Measurements from ENCODE around the gene DPPA5.

DNA sequence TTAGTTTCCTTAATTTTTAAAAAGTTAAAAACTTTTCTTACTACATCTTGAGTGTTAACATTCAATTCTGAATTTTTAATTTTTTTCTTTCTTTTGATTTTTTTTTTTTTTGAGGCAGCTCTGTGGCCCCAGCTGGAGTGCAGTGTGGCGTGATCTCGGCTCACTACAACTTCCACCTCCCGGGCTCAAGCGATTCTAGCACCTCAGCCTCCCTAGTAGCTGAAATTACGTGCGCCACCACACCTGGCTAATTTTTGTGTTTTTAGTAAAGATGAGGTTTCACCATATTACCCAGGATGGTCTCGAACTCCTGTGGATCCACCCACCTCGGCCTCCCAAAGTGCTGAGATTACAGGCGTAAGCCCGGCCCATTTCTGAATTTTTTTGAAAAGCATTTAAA is 41.8 kb upstream of the DPPA5 start:
- TF ChIP-seq, protein P1, sequence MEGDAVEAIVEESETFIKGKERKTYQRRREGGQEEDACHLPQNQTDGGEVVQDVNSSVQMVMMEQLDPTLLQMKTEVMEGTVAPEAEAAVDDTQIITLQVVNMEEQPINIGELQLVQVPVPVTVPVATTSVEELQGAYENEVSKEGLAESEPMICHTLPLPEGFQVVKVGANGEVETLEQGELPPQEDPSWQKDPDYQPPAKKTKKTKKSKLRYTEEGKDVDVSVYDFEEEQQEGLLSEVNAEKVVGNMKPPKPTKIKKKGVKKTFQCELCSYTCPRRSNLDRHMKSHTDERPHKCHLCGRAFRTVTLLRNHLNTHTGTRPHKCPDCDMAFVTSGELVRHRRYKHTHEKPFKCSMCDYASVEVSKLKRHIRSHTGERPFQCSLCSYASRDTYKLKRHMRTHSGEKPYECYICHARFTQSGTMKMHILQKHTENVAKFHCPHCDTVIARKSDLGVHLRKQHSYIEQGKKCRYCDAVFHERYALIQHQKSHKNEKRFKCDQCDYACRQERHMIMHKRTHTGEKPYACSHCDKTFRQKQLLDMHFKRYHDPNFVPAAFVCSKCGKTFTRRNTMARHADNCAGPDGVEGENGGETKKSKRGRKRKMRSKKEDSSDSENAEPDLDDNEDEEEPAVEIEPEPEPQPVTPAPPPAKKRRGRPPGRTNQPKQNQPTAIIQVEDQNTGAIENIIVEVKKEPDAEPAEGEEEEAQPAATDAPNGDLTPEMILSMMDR (IDR thresholded peaks at IDR 0.05) = no peak
- no peak for TF ChIP-seq POLR2A (IDR thresholded peaks at IDR 0.05)
